GM12878 (cell line): ENCODE data around the gene CYLC2. TPM values are rescaled to one million over a fixed set of nuclear protein-coding genes. Genes with fewer than 3 reads are reported as not detected.

ENCODE experiments used
- ATAC-seq: fragments of 200-7000 bp; cut with Tn5 transposase; 3 replicates; pipeline ENCODE4 v1.9.1; 2020; ENCODE audit warnings: mild to moderate bottlenecking, moderate library complexity
- BruUV-seq: library from RNA; stranded (reverse); fragments of 400-500 nt; replicated peaks from 2 replicates; lab custom pipeline; 2021; lab: Mats Ljungman, UMichigan
- CTCF ChIA-PET: fragments of 300-600 bp; sonication (Branson Sonifier 250); formaldehyde crosslinking; extraction: SDS; loops from one replicate; lab custom pipeline; 2021; ENCODE audit warnings: inconsistent platforms; lab: Yijun Ruan, JAX
- POLR2A ChIA-PET: fragments of 350-600 bp; formaldehyde crosslinking; extraction: SDS; loops from one replicate; lab custom pipeline; 2021; ENCODE audit warnings: inconsistent platforms; lab: Charles Lee
- RAD21 ChIA-PET: fragments of 300-600 bp; sonication (Branson Sonifier 250); formaldehyde crosslinking; loops from one replicate; lab custom pipeline; 2023; ENCODE audit warnings: antibody characterized with exemption; ENCODE audit not compliant: unreplicated experiment; lab: Charles Lee
- SMC1A ChIA-PET: fragments of 300-600 bp; sonication (Branson Sonifier 250); formaldehyde crosslinking; loops from one replicate; lab custom pipeline; 2023; ENCODE audit not compliant: unreplicated experiment, uncharacterized antibody; lab: Charles Lee
- DNase-seq: peaks from one replicate; pipeline ENCODE4 v3.0.0-alpha.2; 2011; ENCODE audit warnings: low read depth, low spot score
- FAIRE-seq: peaks from 3 replicates; lab custom pipeline; 2011; peaks lifted over from hg19 to GRCh38; lab: Jason Lieb, UNC
- H2AFZ ChIP-seq: 2 replicates; pipeline ENCODE4 v1.6.0; 2011; ENCODE audit warnings: low read depth, low read length, control low read depth; ENCODE audit not compliant: control insufficient read depth
- H3K27ac ChIP-seq: 2 replicates; pipeline ENCODE4 v1.5.1; 2011; ENCODE audit warnings: control low read depth; ENCODE audit not compliant: control insufficient read depth, insufficient read depth
- H3K27me3 ChIP-seq, 2 experiments: replicated peaks in 1 of 2; 2 replicates each; pipeline versions ENCODE4 v1.6.0 to v1.6.1; 2011; ENCODE audit warnings: low read length in 1 of 2; ENCODE audit not compliant: control insufficient read depth in 2 of 2, insufficient read depth in 2 of 2
- H3K36me3 ChIP-seq, 2 experiments: 2 replicates each; pipeline ENCODE4 v1.5.1; 2011; ENCODE audit warnings: low read length in 1 of 2; ENCODE audit not compliant: control insufficient read depth in 2 of 2, insufficient read depth in 2 of 2
- H3K4me1 ChIP-seq: 2 replicates; pipeline ENCODE4 v1.6.1; 2011; ENCODE audit warnings: mild to moderate bottlenecking, low read length, moderate library complexity, mixed read lengths; ENCODE audit not compliant: control insufficient read depth, insufficient read depth
- H3K4me2 ChIP-seq: 2 replicates; pipeline ENCODE4 v1.6.0; 2011; ENCODE audit warnings: control low read depth; ENCODE audit not compliant: control insufficient read depth, insufficient read depth
- H3K4me3 ChIP-seq: fragments of 200-600 bp; sonication (generic); 2 replicates; pipeline ENCODE4 v1.5.1; 2016
- H3K79me2 ChIP-seq: 2 replicates; pipeline ENCODE4 v1.6.0; 2011; ENCODE audit warnings: low read length; ENCODE audit not compliant: control insufficient read depth, insufficient read depth
- H3K9ac ChIP-seq: 2 replicates; pipeline ENCODE4 v1.8.0; 2011; ENCODE audit warnings: low read length, control low read depth, mixed read lengths; ENCODE audit not compliant: control insufficient read depth, insufficient read depth
- H3K9me3 ChIP-seq: replicated peaks from 3 replicates; pipeline ENCODE4 v1.5.1; 2011; ENCODE audit warnings: mild to moderate bottlenecking, low read length; ENCODE audit not compliant: control insufficient read depth, insufficient read depth
- H4K20me1 ChIP-seq: 2 replicates; pipeline ENCODE4 v1.6.0; 2011; ENCODE audit not compliant: control insufficient read depth, insufficient read depth
- BHLHE40 ChIP-seq, 2 experiments: fragments of 450-650 bp in 1 of 2; IDR thresholded peaks; 2 replicates each; pipeline ENCODE4 v1.6.1; 2011 to 2017; ENCODE audit warnings: low read depth in 2 of 2, borderline replicate concordance in 1 of 2, improper control_type of control experiment in 1 of 2, low read length in 1 of 2, mild to moderate bottlenecking in 1 of 2
- CHD4 ChIP-seq: fragments of 200-600 bp; sonication (generic); IDR thresholded peaks from 2 replicates; pipeline ENCODE4 v1.6.1; 2016; ENCODE audit warnings: mild to moderate bottlenecking
- CREM ChIP-seq: IDR thresholded peaks from 2 replicates; pipeline ENCODE4 v1.6.1; 2014; ENCODE audit warnings: antibody characterized with exemption, low read depth
- ELK1 ChIP-seq: IDR thresholded peaks from 2 replicates; pipeline ENCODE4 v1.6.1; 2012; ENCODE audit warnings: low read depth, low read length, improper control_type of control experiment
- EZH2 ChIP-seq: IDR thresholded peaks from 2 replicates; pipeline ENCODE4 v1.6.1; 2012; ENCODE audit warnings: low read depth, mild to moderate bottlenecking, control low read depth, inconsistent platforms, low read length, borderline replicate concordance; ENCODE audit not compliant: control insufficient read depth
- FOXK2 ChIP-seq: fragments of 450-650 bp; IDR thresholded peaks from 2 replicates; pipeline ENCODE4 v1.6.1; 2017; ENCODE audit warnings: mild to moderate bottlenecking, moderate library complexity
- HCFC1 ChIP-seq: fragments of 150-350 bp; IDR thresholded peaks from 2 replicates; pipeline ENCODE4 v1.6.1; 2014; ENCODE audit warnings: low read length
- MYB ChIP-seq: fragments of 150-350 bp; IDR thresholded peaks from 2 replicates; pipeline ENCODE4 v1.6.1; 2014; ENCODE audit warnings: mild to moderate bottlenecking, low read depth, low read length, borderline replicate concordance
- NR2C1 ChIP-seq: fragments of 450-650 bp; IDR thresholded peaks from 2 replicates; pipeline ENCODE4 v1.6.1; 2017; ENCODE audit warnings: antibody characterized with exemption, mild to moderate bottlenecking, moderate library complexity
- PML ChIP-seq: IDR thresholded peaks from 2 replicates; pipeline ENCODE4 v1.6.1; 2012; ENCODE audit warnings: low read length, inconsistent platforms
- RBBP5 ChIP-seq: fragments of 200-600 bp; sonication (generic); conservative IDR thresholded peaks from 2 replicates; pipeline ENCODE4 v1.6.1; 2016
- RUNX3 ChIP-seq: IDR thresholded peaks from 2 replicates; pipeline ENCODE4 v1.6.1; 2012; ENCODE audit warnings: low read length, inconsistent platforms
- SREBF1 ChIP-seq: IDR thresholded peaks from 2 replicates; pipeline ENCODE4 v1.6.1; 2012; ENCODE audit warnings: mild to moderate bottlenecking, low read length
- TAF1 ChIP-seq: IDR thresholded peaks from 2 replicates; pipeline ENCODE4 v1.6.1; 2011; ENCODE audit warnings: mild to moderate bottlenecking, low read depth, low read length, borderline replicate concordance
- ZNF207 ChIP-seq: fragments of 450-650 bp; IDR thresholded peaks from 2 replicates; pipeline ENCODE4 v1.6.1; 2014; ENCODE audit warnings: antibody characterized with exemption, mild to moderate bottlenecking, borderline replicate concordance
- ZNF24 ChIP-seq: fragments of 450-650 bp; IDR thresholded peaks from 2 replicates; pipeline ENCODE4 v1.6.1; 2017; ENCODE audit warnings: antibody characterized with exemption, mild to moderate bottlenecking
- WGBS: methylation state at CpG from one replicate; pipeline ENCODE4 v1.1.6; 2016; ENCODE audit warnings: low lambda C conversion rate; ENCODE audit not compliant: insufficient replicate concordance, insufficient coverage; ENCODE audit errors: missing lambda C conversion rate; 5-methylcytosine and 5-hydroxymethylcytosine counted together
- in situ Hi-C: fragments of 300-500 bp; cut with MboI; formaldehyde crosslinking; loops from 9 replicates; pipeline ENCODE4 v1.14.3; 2018; ENCODE audit warnings: mixed read lengths
- intact Hi-C: fragments of 100-400 bp; cut with micrococcal nuclease; formaldehyde crosslinking; loops from one replicate; pipeline ENCODE4 v1.14.2; 2022; ENCODE audit not compliant: unreplicated experiment
- polyA plus RNA-seq, 11 experiments: library from polyadenylated mRNA; depleted of rRNA in 4 of 11; unstranded in 6 of 11; stranded (reverse) in 5 of 11; fragments of >200 nt; fragmentation: Nextera tagmentation in 4 of 11; fragmentation: Illumina TruSeq in 1 of 11; extraction: Ambion mirVana in 4 of 11; extraction: Trizol in 1 of 11; gene quantifications; 1 replicate in 1 of 11; 2 replicates in 10 of 11; pipeline versions ENCODE4 v1.2.1 to v1.2.3, GENCODE V29; 2011 to 2016; ENCODE audit warnings: inconsistent platforms in 2 of 11, missing spikeins in 2 of 11, low read depth in 1 of 11
- total RNA-seq, 4 experiments: library from RNA; depleted of rRNA in 3 of 4; stranded (reverse); fragments of >200 nt in 3 of 4; fragmentation: Illumina TruSeq in 1 of 4; extraction: Trizol in 1 of 4; gene quantifications; 2 replicates each; pipeline versions ENCODE4 v1.2.1 to v1.2.3, GENCODE V29; 2013 to 2021
- TF ChIP-seq, protein P1 (sequence below): IDR thresholded peaks from 2 replicates; pipeline ENCODE4 v1.6.1; 2012; ENCODE audit warnings: improper control_type of control experiment, low read depth, low read length; ENCODE audit not compliant: insufficient replicate concordance

Gene CYLC2
- total and polyA plus RNA-seq, 10 of the 15 experiments (the other 5 are each of a cell fraction or from before 2014, with no cell fraction given), result not detected

DNA sequence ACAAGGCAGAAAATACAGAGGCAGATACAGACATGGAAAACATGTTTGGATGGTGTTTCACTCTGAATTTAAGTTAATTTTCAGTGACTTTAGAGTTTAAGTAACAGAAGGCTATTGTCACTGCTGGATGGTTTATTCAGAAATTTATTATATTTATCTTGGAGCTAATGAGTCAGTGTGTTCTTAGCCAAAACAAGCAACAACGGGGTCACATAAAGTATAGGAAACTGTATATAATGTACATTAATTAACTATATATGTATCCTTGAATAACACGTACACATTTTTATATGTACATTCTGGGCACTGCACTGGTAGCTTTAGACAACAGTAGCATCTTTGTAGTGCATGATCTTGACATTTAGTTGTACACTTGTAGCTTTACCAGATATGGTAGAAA is 30.7 kb downstream of the CYLC2 start (continued):
- TF ChIP-seq, protein P1, sequence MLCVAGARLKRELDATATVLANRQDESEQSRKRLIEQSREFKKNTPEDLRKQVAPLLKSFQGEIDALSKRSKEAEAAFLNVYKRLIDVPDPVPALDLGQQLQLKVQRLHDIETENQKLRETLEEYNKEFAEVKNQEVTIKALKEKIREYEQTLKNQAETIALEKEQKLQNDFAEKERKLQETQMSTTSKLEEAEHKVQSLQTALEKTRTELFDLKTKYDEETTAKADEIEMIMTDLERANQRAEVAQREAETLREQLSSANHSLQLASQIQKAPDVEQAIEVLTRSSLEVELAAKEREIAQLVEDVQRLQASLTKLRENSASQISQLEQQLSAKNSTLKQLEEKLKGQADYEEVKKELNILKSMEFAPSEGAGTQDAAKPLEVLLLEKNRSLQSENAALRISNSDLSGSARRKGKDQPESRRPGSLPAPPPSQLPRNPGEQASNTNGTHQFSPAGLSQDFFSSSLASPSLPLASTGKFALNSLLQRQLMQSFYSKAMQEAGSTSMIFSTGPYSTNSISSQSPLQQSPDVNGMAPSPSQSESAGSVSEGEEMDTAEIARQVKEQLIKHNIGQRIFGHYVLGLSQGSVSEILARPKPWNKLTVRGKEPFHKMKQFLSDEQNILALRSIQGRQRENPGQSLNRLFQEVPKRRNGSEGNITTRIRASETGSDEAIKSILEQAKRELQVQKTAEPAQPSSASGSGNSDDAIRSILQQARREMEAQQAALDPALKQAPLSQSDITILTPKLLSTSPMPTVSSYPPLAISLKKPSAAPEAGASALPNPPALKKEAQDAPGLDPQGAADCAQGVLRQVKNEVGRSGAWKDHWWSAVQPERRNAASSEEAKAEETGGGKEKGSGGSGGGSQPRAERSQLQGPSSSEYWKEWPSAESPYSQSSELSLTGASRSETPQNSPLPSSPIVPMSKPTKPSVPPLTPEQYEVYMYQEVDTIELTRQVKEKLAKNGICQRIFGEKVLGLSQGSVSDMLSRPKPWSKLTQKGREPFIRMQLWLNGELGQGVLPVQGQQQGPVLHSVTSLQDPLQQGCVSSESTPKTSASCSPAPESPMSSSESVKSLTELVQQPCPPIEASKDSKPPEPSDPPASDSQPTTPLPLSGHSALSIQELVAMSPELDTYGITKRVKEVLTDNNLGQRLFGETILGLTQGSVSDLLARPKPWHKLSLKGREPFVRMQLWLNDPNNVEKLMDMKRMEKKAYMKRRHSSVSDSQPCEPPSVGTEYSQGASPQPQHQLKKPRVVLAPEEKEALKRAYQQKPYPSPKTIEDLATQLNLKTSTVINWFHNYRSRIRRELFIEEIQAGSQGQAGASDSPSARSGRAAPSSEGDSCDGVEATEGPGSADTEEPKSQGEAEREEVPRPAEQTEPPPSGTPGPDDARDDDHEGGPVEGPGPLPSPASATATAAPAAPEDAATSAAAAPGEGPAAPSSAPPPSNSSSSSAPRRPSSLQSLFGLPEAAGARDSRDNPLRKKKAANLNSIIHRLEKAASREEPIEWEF, result no peak

DNA sequence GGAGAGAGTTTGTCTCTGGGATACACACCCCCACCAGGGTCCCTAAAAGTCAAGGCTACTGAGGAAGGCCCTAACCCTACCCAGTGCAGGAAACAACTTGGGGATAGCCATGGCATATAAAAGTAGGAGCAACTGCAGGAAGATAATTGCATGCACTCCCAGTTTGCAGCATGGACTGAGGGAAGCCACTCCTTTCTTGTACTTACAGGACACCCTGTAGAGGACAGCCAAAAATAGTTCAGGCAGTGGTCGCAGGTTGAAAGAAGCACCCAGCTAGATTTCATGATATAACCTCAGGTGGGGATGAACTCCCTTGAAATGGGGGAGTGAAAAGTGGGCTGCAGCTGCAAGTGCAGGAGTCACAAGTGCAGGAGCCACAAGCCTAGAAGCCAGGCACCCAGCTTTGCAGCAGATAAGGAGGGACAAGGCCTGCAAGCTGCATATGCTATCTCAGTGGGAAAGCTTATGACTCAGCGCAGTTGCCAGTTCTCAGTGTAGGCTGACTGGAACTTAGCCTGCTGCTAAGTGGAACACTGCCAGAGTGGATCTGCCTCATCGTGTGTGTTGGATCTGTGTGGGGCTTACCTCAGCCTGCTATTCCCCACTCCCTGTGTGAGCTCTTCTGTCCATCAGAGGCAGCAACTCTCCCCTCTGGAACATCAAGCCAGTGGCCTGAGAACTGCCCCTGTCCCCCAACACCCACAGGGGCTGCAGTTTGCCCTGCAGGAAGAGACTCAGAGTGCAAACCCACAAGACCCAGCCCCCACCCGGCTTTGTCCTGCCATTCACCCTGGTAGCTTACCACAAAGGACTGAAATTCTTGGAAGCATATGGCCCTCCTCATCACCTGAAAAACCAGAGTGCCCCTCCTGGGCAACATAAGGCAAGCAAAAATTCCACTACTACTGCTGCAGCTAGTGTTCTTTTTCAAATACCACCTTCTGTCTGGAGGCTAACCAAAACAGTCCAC is 42.7 kb downstream of the CYLC2 start:
- DNase-seq (no peak), ATAC-seq (no peak), FAIRE-seq (no peak)
- Histone ChIP-seq H3K9me3 (no peaks in the 10 kb centered on the region), H4K20me1 (no peaks in the 10 kb centered on the region), H2AFZ (no peak overlapping the region), H3K27ac (no peak overlapping the region), H3K36me3 (no peaks in the 10 kb centered on the region), H3K9ac (no peak overlapping the region), H3K79me2 (no peaks in the 10 kb centered on the region), H3K4me3 (no peak overlapping the region), H3K27me3 (no peaks in the 10 kb centered on the region), H3K4me1 (no peaks in the 10 kb centered on the region), H3K4me2 (no peak overlapping the region)
- SMC1A ChIA-PET, result no interaction called here
- BruUV-seq, result no TSS peak
- CTCF ChIA-PET, result no interaction called here
- POLR2A ChIA-PET, result no interaction called here
- intact Hi-C loops (no loop called here), in situ Hi-C loops (no loop called here)
- WGBS, result 16% methylated on average over 4 of the region's 4 CpGs
- RAD21 ChIA-PET, result no interaction called here
- TF ChIP-seq HCFC1, result no peak
- no peak for TF ChIP-seq CREM
- TF ChIP-seq BHLHE40 (IDR thresholded peaks at IDR 0.05; ENCODE audit: borderline replicate concordance in 1 of 2, low read depth in 2 of 2, low read length in 1 of 2), result no peak
- TF ChIP-seq RUNX3, result no peak
- no peak for TF ChIP-seq ELK1
- TF ChIP-seq CHD4, result no peak
- no peak for TF ChIP-seq TAF1
- TF ChIP-seq MYB, result no peak
- TF ChIP-seq RBBP5, result no peak
- TF ChIP-seq FOXK2, result no peak
- TF ChIP-seq ZNF24, result no peak
- no peak for TF ChIP-seq ZNF207
- TF ChIP-seq NR2C1, result no peak
- TF ChIP-seq SREBF1, result no peak
- TF ChIP-seq PML, result no peak
- no peak for TF ChIP-seq EZH2
